ENCODE data around the gene CYFIP1. TPM values are rescaled to one million over a fixed set of nuclear protein-coding genes. Genes with fewer than 3 reads are reported as not detected.
A peak's percentile ranks its signal among the peaks of the same experiment; 100 is the strongest.

Gene CYFIP1
- total RNA-seq, 1 experiment from 2014 or later = 80.3 TPM

GRCh38 chr15:22963641-22964040 lies 16.5 kb downstream of the CYFIP1 start:
- Histone ChIP-seq H3K27me3 (ENCODE audit: low read length) (no peaks in the 10 kb centered on the region), H4K20me1 (ENCODE audit: low read length) (peaks cover 19% of the 10 kb centered on the region), H3K9ac (ENCODE audit: low read length) (no peak overlapping the region), H3K4me3 (ENCODE audit: low read length) (no peak overlapping the region), H2AFZ (ENCODE audit: low read length) (no peak overlapping the region), H3K9me2 (replicated peaks; ENCODE audit: low read length) (no peaks in the 10 kb centered on the region), H3K79me2 (ENCODE audit: low read length) (peaks cover 94% of the 10 kb centered on the region), H3K36me3 (ENCODE audit: low read depth, low read length) (no peaks in the 10 kb centered on the region), H3F3A (ENCODE audit: low read length, unreplicated experiment) (peaks cover 2% of the 10 kb centered on the region), H3K27ac (ENCODE audit: low read length) (no peak overlapping the region), H3K9me3 (ENCODE audit: low read length) (no peaks in the 10 kb centered on the region), H3K4me1 (ENCODE audit: insufficient read depth, low read length) (peaks cover 12% of the 10 kb centered on the region), H3K4me2 (ENCODE audit: low read length) (no peak overlapping the region)
- ATAC-seq = no peak
- ChIA-PET POLR2A (ENCODE audit: unreplicated experiment) (interaction anchor here (0.6 kb wide), 1 partner anchor 14 kb away, joined by 6 read pairs; no protein-coding TSS in a partner anchor), CTCF (interaction anchor here (0.7 kb wide), 1 partner anchor 30 kb away, joined by 8 read pairs; no protein-coding TSS in a partner anchor)
- TF ChIP-seq EZH2phosphoT487 (IDR thresholded peaks at IDR 0.05; ENCODE audit: borderline replicate concordance, low read length) (no peak), EZH2 (IDR thresholded peaks at IDR 0.05; ENCODE audit: low read length, unreplicated experiment) (no peak)
- TF ChIP-seq, protein P1, sequence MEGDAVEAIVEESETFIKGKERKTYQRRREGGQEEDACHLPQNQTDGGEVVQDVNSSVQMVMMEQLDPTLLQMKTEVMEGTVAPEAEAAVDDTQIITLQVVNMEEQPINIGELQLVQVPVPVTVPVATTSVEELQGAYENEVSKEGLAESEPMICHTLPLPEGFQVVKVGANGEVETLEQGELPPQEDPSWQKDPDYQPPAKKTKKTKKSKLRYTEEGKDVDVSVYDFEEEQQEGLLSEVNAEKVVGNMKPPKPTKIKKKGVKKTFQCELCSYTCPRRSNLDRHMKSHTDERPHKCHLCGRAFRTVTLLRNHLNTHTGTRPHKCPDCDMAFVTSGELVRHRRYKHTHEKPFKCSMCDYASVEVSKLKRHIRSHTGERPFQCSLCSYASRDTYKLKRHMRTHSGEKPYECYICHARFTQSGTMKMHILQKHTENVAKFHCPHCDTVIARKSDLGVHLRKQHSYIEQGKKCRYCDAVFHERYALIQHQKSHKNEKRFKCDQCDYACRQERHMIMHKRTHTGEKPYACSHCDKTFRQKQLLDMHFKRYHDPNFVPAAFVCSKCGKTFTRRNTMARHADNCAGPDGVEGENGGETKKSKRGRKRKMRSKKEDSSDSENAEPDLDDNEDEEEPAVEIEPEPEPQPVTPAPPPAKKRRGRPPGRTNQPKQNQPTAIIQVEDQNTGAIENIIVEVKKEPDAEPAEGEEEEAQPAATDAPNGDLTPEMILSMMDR (conservative IDR thresholded peaks at IDR 0.05; ENCODE audit: low read depth, low read length) = no peak
- intact Hi-C loops (cut with micrococcal nuclease) = no loop called here
- BruUV-seq (replicated peaks) = no TSS peak
- DNase-seq = no peak

DNA sequence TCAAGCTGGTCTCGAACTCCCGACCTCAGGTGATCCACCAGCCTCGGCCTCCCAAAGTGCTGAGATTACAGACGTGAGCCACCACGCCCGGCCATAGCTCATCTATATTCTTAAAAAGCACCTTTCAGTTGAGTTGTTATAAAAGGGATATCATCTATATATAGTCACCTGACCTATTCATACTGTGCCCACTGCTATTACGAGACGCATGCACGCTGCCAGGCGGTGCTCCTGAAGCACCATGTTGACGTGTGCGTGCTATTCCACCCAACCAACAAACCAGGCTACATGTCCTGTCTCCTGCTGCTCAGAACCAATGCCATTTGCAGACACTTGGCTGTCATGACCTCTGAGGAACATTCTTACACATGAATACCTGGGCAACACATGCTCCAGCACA lies 17.6 kb downstream of the CYFIP1 start:
- POLR2A ChIA-PET (ENCODE audit: unreplicated experiment) = no interaction called here
- no peak for DNase-seq
- no peak overlapping the region for H3K9ac ChIP-seq (ENCODE audit: low read length)
- H3F3A ChIP-seq (ENCODE audit: low read length, unreplicated experiment) = no peaks in the 10 kb centered on the region
- no peaks in the 10 kb centered on the region for H3K9me2 ChIP-seq (replicated peaks; ENCODE audit: low read length)
- H3K27me3 ChIP-seq (ENCODE audit: low read length) = no peaks in the 10 kb centered on the region
- no peak overlapping the region for H3K4me2 ChIP-seq (ENCODE audit: low read length)
- H3K4me1 ChIP-seq (ENCODE audit: insufficient read depth, low read length) = peaks cover 3% of the 10 kb centered on the region; the same call in 1 of the 2 replicates
- no peaks in the 10 kb centered on the region for H3K9me3 ChIP-seq (ENCODE audit: low read length)
- H3K79me2 ChIP-seq (ENCODE audit: low read length) = peaks cover 98% of the 10 kb centered on the region
- BruUV-seq (replicated peaks) = no TSS peak
- ATAC-seq = no peak
- H3K4me3 ChIP-seq (ENCODE audit: low read length) = no peak overlapping the region
- TF ChIP-seq, protein P1 (conservative IDR thresholded peaks at IDR 0.05; ENCODE audit: low read depth, low read length) = no peak
- TF ChIP-seq EZH2phosphoT487 (IDR thresholded peaks at IDR 0.05; ENCODE audit: borderline replicate concordance, low read length) = no peak
- TF ChIP-seq EZH2 (IDR thresholded peaks at IDR 0.05; ENCODE audit: low read length, unreplicated experiment) = no peak
- H3K27ac ChIP-seq (ENCODE audit: low read length) = no peak overlapping the region
- no peaks in the 10 kb centered on the region for H3K36me3 ChIP-seq (ENCODE audit: low read depth, low read length)
- intact Hi-C loops (cut with micrococcal nuclease) = no loop called here
- no peak overlapping the region for H2AFZ ChIP-seq (ENCODE audit: low read length)
- peaks cover 20% of the 10 kb centered on the region for H4K20me1 ChIP-seq (ENCODE audit: low read length)
- CTCF ChIA-PET = no interaction called here

DNA sequence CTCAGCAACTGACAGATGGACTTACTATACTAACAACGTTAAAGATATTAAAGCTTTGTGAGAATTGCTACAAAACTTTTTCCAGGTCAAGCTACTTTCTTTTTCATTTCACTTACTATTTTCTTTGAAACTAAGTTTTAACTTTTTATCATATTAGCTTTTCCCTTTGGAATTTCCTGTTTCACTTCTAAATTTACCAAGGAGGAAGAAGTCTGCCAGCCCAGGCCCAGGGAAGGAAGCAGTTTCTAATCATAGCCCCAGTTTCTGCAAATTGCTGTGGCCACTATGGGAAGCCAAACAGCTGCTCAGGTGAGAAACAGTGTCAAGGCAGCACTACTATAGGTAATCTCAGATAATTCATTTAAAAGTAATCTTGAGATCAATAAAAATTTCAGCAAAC lies 18.4 kb downstream of the CYFIP1 start:
- intact Hi-C loops (cut with micrococcal nuclease) = no loop called here
- DNase-seq (no peak), ATAC-seq (peak; percentile 45; the same call in 1 of the 2 replicates)
- TF ChIP-seq, protein P1 (conservative IDR thresholded peaks at IDR 0.05; ENCODE audit: low read depth, low read length) = no peak
- Histone ChIP-seq H3K9me2 (replicated peaks; ENCODE audit: low read length) (no peaks in the 10 kb centered on the region), H3K27me3 (ENCODE audit: low read length) (no peaks in the 10 kb centered on the region), H3K4me3 (ENCODE audit: low read length) (no peak overlapping the region), H3K36me3 (ENCODE audit: low read depth, low read length) (no peaks in the 10 kb centered on the region), H3K4me2 (ENCODE audit: low read length) (no peak overlapping the region), H3K9ac (ENCODE audit: low read length) (no peak overlapping the region), H3K27ac (ENCODE audit: low read length) (no peak overlapping the region), H3K79me2 (ENCODE audit: low read length) (peaks cover 95% of the 10 kb centered on the region), H3K4me1 (ENCODE audit: insufficient read depth, low read length) (no peaks in the 10 kb centered on the region), H2AFZ (ENCODE audit: low read length) (no peak overlapping the region), H3F3A (ENCODE audit: low read length, unreplicated experiment) (no peaks in the 10 kb centered on the region), H4K20me1 (ENCODE audit: low read length) (peaks cover 15% of the 10 kb centered on the region), H3K9me3 (ENCODE audit: low read length) (no peaks in the 10 kb centered on the region)
- BruUV-seq (replicated peaks) = TSS peak; percentile 8
- CTCF ChIA-PET = interaction anchor here (0.5 kb wide), 1 partner anchor 28 kb away, joined by 4 read pairs; no protein-coding TSS in a partner anchor
- POLR2A ChIA-PET (ENCODE audit: unreplicated experiment) = no interaction called here

Data from PC-3 (cell line).